H9 (cell line): ENCODE results near the gene TMEM154. TPM values are rescaled to one million over a fixed set of nuclear protein-coding genes. Genes with fewer than 3 reads are reported as not detected.

Source experiments
- DNase-seq: peaks from one replicate; pipeline ENCODE4 v3.0.0-alpha.2; 2017
- H2AFZ ChIP-seq: one replicate; pipeline ENCODE4 v1.6.1; 2013; ENCODE audit warnings: mild to moderate bottlenecking, low read length, control low read depth, moderate library complexity
- H2AK5ac ChIP-seq: 2 replicates; pipeline ENCODE4 v1.6.1; 2013; ENCODE audit warnings: low read length, control low read depth, mixed read lengths; ENCODE audit not compliant: insufficient read length
- H2BK120ac ChIP-seq: one replicate; pipeline ENCODE4 v1.6.1; 2013; ENCODE audit warnings: low read depth, mild to moderate bottlenecking, low read length, control low read depth, inconsistent platforms; ENCODE audit not compliant: poor library complexity, severe bottlenecking
- H2BK12ac ChIP-seq: 2 replicates; pipeline ENCODE4 v1.6.1; 2013; ENCODE audit warnings: low read length, control low read depth, mixed read lengths, low read depth; ENCODE audit not compliant: insufficient read length
- H2BK15ac ChIP-seq: 2 replicates; pipeline ENCODE4 v1.6.1; 2013; ENCODE audit warnings: low read depth, low read length, control low read depth
- H2BK20ac ChIP-seq: one replicate; pipeline ENCODE4 v1.6.1; 2013; ENCODE audit warnings: low read depth, mild to moderate bottlenecking, low read length, control low read depth, inconsistent platforms; ENCODE audit not compliant: poor library complexity, severe bottlenecking
- H2BK5ac ChIP-seq: 2 replicates; pipeline ENCODE4 v1.6.1; 2013; ENCODE audit warnings: low read length, control low read depth, mixed read lengths; ENCODE audit not compliant: insufficient read length
- H3K14ac ChIP-seq: 2 replicates; pipeline ENCODE4 v1.6.1; 2013; ENCODE audit warnings: low read length, control low read depth; ENCODE audit not compliant: insufficient read depth
- H3K18ac ChIP-seq: 2 replicates; pipeline ENCODE4 v1.6.1; 2013; ENCODE audit warnings: low read depth, mild to moderate bottlenecking, mixed read lengths, low read length, control low read depth; ENCODE audit not compliant: insufficient read length
- H3K23ac ChIP-seq: 2 replicates; pipeline ENCODE4 v1.6.1; 2013; ENCODE audit warnings: low read length, control low read depth, mixed read lengths, low read depth; ENCODE audit not compliant: insufficient read length
- H3K23me2 ChIP-seq: 2 replicates; pipeline ENCODE4 v1.6.1; 2013; ENCODE audit warnings: low read depth, mild to moderate bottlenecking, mixed read lengths, low read length, control low read depth; ENCODE audit not compliant: insufficient read length, poor library complexity, severe bottlenecking
- H3K27ac ChIP-seq: 2 replicates; pipeline ENCODE4 v1.5.1; 2013; ENCODE audit warnings: low read length, control low read depth, mixed read lengths, low read depth; ENCODE audit not compliant: insufficient read length
- H3K27me3 ChIP-seq: 2 replicates; pipeline ENCODE4 v1.6.1; 2013; ENCODE audit warnings: low read length, control low read depth, inconsistent platforms; ENCODE audit not compliant: insufficient read depth
- H3K4ac ChIP-seq: 2 replicates; pipeline ENCODE4 v1.6.1; 2013; ENCODE audit warnings: low read depth, mild to moderate bottlenecking, control low read depth, inconsistent platforms, low read length, moderate library complexity
- H3K4me1 ChIP-seq: 2 replicates; pipeline ENCODE4 v1.6.1; 2013; ENCODE audit warnings: low read length, control low read depth, inconsistent platforms; ENCODE audit not compliant: insufficient read depth
- H3K4me2 ChIP-seq: 2 replicates; pipeline ENCODE4 v1.6.1; 2013; ENCODE audit warnings: low read length, control low read depth, mixed read lengths; ENCODE audit not compliant: insufficient read length, insufficient read depth
- H3K56ac ChIP-seq: 2 replicates; pipeline ENCODE4 v1.6.1; 2013; ENCODE audit warnings: low read depth, mild to moderate bottlenecking, mixed read lengths, low read length, control low read depth; ENCODE audit not compliant: insufficient read length
- H3K79me1 ChIP-seq: 2 replicates; pipeline ENCODE4 v1.6.1; 2013; ENCODE audit warnings: low read depth, mild to moderate bottlenecking, moderate library complexity, low read length, control low read depth, inconsistent platforms; ENCODE audit not compliant: insufficient read depth, poor library complexity, severe bottlenecking
- H3K79me2 ChIP-seq: 2 replicates; pipeline ENCODE4 v1.6.1; 2013; ENCODE audit warnings: low read length, control low read depth, inconsistent platforms; ENCODE audit not compliant: insufficient read depth
- H3K9ac ChIP-seq: 2 replicates; pipeline ENCODE4 v1.6.1; 2013; ENCODE audit warnings: low read length, control low read depth, mixed read lengths; ENCODE audit not compliant: insufficient read length; ENCODE audit errors: extremely low read depth
- H3K9me3 ChIP-seq: one replicate; pipeline ENCODE4 v1.6.1; 2013; ENCODE audit warnings: low read depth, low read length, inconsistent platforms; ENCODE audit not compliant: control insufficient read depth
- H3T11ph ChIP-seq: one replicate; pipeline ENCODE4 v1.6.1; 2013; ENCODE audit warnings: mild to moderate bottlenecking, low read length, control low read depth, inconsistent platforms
- H4K20me1 ChIP-seq: one replicate; pipeline ENCODE4 v1.6.1; 2013; ENCODE audit not compliant: control insufficient read depth, insufficient read length, insufficient read depth
- H4K5ac ChIP-seq: 2 replicates; pipeline ENCODE4 v1.6.1; 2013; ENCODE audit warnings: low read depth, mild to moderate bottlenecking, mixed read lengths, low read length, control low read depth; ENCODE audit not compliant: insufficient read length
- H4K8ac ChIP-seq: replicated peaks from 2 replicates; pipeline ENCODE4 v1.6.1; 2013; ENCODE audit warnings: low read length, control low read depth, mixed read lengths, low read depth; ENCODE audit not compliant: insufficient read length
- H4K91ac ChIP-seq: 2 replicates; pipeline ENCODE4 v1.6.1; 2013; ENCODE audit warnings: low read depth, mild to moderate bottlenecking, moderate library complexity, mixed read lengths, low read length, control low read depth; ENCODE audit not compliant: insufficient read length
- H3K27ac Mint-ChIP-seq, 3 experiments: 2 replicates in 2 of 3; 3 replicates in 1 of 3; pipeline ENCODE4 v1.8.0; 2020 to 2021; ENCODE audit warnings: mixed read lengths in 3 of 3, mild to moderate bottlenecking in 1 of 3, moderate library complexity in 1 of 3
- H3K27me3 Mint-ChIP-seq: 2 replicates; pipeline ENCODE4 v1.8.0; 2021; ENCODE audit warnings: low read depth, mild to moderate bottlenecking, moderate library complexity, mixed read lengths
- H3K36me3 Mint-ChIP-seq, 3 experiments: 2 replicates in 2 of 3; 3 replicates in 1 of 3; pipeline ENCODE4 v1.8.0; 2020 to 2021; ENCODE audit warnings: low read depth in 3 of 3, mixed read lengths in 3 of 3; ENCODE audit not compliant: insufficient read depth in 1 of 3
- H3K4me1 Mint-ChIP-seq, 2 experiments: 2 replicates each; pipeline ENCODE4 v1.8.0; 2020; ENCODE audit warnings: mixed read lengths in 2 of 2
- H3K4me3 Mint-ChIP-seq, 2 experiments: 2 replicates in 1 of 2; 3 replicates in 1 of 2; pipeline ENCODE4 v1.8.0; 2020 to 2021; ENCODE audit warnings: mild to moderate bottlenecking in 2 of 2, mixed read lengths in 2 of 2, moderate library complexity in 1 of 2
- H3K9me3 Mint-ChIP-seq, 2 experiments: 2 replicates in 1 of 2; 3 replicates in 1 of 2; pipeline ENCODE4 v1.8.0; 2020; ENCODE audit warnings: mild to moderate bottlenecking in 2 of 2, mixed read lengths in 2 of 2, moderate library complexity in 1 of 2
- CTCF ChIP-seq: fragments of 200-600 bp; sonication (generic); conservative IDR thresholded peaks from 3 replicates; pipeline ENCODE4 v1.8.0; 2021; ENCODE audit warnings: antibody characterized with exemption, mild to moderate bottlenecking
- WGBS: extraction: QIAGEN DNeasy Blood & Tissue Kit; methylation state at CpG from one replicate; pipeline ENCODE4 v1.1.7; 2013; ENCODE audit warnings: missing lambda C conversion rate, low lambda C conversion rate, mixed read lengths; ENCODE audit not compliant: insufficient read length; ENCODE audit errors: extremely low coverage; 5-methylcytosine and 5-hydroxymethylcytosine counted together
- total RNA-seq: library from RNA; stranded (reverse); gene quantifications from 2 replicates; pipeline ENCODE4 v1.2.1, GENCODE V29; 2021

The TMEM154 gene
- total RNA-seq, 1 experiment from 2014 or later: 1.7 TPM

DNA sequence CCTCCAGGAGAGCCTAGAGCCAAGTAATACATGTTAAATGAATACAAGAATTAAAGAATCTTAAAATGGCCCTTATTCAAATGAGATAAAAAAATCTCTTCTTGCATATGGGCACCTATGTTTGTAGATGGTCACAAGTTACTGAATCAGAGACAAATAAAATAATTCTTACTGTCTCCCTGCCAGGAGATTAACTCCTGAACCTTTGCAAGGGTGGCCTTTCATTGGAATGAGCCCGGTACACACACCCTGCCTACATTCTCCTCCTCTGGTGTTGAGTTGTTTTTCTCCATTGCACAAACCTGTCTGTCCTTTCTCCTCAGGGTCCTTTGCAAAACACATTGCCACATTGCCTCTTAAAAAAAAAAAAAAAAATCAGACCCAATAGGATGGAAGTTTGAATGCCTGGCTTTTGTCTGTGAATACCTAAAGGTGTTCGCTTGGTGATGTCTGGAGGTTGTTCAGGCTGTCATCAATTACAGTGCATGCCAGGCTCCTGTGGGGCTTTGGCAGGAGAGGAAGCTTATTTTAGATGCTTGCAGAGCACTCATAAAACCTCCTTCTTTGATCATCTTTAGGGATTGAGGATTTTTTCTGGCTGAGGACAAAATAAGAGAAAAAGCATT, 8.3 kb upstream of the TMEM154 start:
- no peak overlapping the region for H2AK5ac ChIP-seq
- no peak overlapping the region for H3T11ph ChIP-seq
- no peak overlapping the region for H4K91ac ChIP-seq
- no peaks in the 10 kb centered on the region for H3K9me3 ChIP-seq
- H2BK5ac ChIP-seq: no peak overlapping the region
- Mint-ChIP-seq H3K27me3 (no peaks in the 10 kb centered on the region; the same call in none of the 2 replicates), H3K36me3 (no peaks in the 10 kb centered on the region), H3K4me1 (peaks cover 9 to 11% of the 10 kb centered on the region in 2 experiments), H3K4me3 (no peak overlapping the region), H3K27ac (no peak overlapping the region), H3K9me3 (no peaks in the 10 kb centered on the region)
- no peaks in the 10 kb centered on the region for H3K23me2 ChIP-seq
- no peak overlapping the region for H2BK15ac ChIP-seq
- no peak for TF ChIP-seq CTCF
- H4K20me1 ChIP-seq: no peaks in the 10 kb centered on the region
- H3K14ac ChIP-seq: no peak overlapping the region
- no peak overlapping the region for H3K9ac ChIP-seq
- H3K23ac ChIP-seq: no peak overlapping the region
- H2AFZ ChIP-seq: no peak overlapping the region
- no CpG with 5 or more reads among the region's 2 CpGs for WGBS
- no peak overlapping the region for H4K5ac ChIP-seq
- no peak overlapping the region for H2BK12ac ChIP-seq
- H4K8ac ChIP-seq: no peak overlapping the region
- no peak overlapping the region for H3K4me2 ChIP-seq
- no peak overlapping the region for H3K27ac ChIP-seq
- DNase-seq: no peak
- no peak overlapping the region for H3K18ac ChIP-seq
- no peaks in the 10 kb centered on the region for H3K27me3 ChIP-seq
- H3K4ac ChIP-seq: no peak overlapping the region
- no peaks in the 10 kb centered on the region for H3K4me1 ChIP-seq
- H3K79me2 ChIP-seq: no peaks in the 10 kb centered on the region
- no peaks in the 10 kb centered on the region for H3K79me1 ChIP-seq
- H3K56ac ChIP-seq: no peak overlapping the region
- no peak overlapping the region for H2BK20ac ChIP-seq
- no peak overlapping the region for H2BK120ac ChIP-seq
